Esophagus squamous epithelium (tissue), 4 donors: ENCODE measurements around the gene PFKL.

Experiments used
- CTCF ChIP-seq, 6 experiments: fragments of 450-650 bp in 4 of 6; fragments of 200-600 bp in 2 of 6; sonication (generic) in 2 of 6; IDR thresholded peaks; one replicate each; pipeline ENCODE4 v1.5.1; 2016 to 2019; ENCODE audit warnings: antibody characterized with exemption in 6 of 6, mild to moderate bottlenecking in 4 of 6, moderate library complexity in 4 of 6
- POLR2A ChIP-seq, 4 donors: fragments of 450-650 bp; IDR thresholded peaks; one replicate each; pipeline ENCODE4 v1.6.1; 2017; ENCODE audit warnings: antibody characterized with exemption in 4 of 4, mild to moderate bottlenecking in 4 of 4, moderate library complexity in 3 of 4

- TF ChIP-seq CTCF (IDR thresholded peaks at IDR 0.05), result no peak
- no peak for TF ChIP-seq POLR2A (IDR thresholded peaks at IDR 0.05)
Measured at GRCh38 chr21:44273046-44273445, 26.8 kb upstream of the PFKL start.
